ENCODE results near the gene KCTD19.

KCTD19 gene

DNA sequence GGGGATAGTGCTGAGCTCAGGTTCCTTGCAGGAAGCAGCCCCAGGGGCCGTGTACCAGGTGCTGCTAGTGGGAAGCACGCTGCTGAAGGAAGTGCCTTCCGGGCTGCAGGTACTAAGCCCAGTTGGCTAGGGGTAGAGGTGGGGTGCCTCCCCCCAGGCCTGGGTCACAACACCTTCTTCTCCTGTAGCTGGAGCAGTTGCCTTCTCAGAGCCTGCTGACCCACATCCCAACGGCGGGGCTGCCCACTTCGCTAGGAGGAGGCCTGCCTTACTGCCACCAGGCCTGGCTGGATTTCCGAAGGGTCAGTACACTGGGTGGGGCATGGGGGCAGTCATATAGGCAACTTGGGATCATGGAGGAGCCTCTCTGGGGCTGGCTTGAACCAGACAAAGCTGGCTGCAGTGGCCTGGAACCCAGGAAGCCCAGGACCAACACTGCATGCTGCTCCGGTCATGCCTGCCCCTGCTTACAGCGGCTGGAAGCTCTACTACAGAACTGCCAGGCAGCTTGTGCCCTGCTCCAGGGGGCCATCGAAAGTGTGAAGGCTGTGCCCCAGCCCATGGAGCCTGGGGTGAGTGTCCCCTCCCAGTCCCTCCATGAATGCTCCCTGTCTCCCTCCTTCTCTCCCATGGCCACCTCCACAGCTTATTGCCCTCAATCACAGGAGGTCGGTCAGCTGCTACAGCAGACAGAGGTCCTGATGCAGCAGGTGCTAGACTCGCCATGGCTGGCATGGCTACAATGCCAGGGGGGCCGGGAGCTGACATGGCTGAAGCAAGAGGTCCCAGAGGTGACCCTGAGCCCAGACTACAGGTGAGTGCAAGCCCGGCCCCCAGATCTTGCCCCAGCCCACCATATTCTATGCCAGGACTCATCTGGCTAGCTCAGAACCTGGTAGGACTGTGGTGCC is 44.8 kb downstream of the KCTD19 start:
- TF ChIP-seq POLR2AphosphoS5 (IDR thresholded peaks at IDR 0.05; ENCODE audit: low read depth, low read length): no peak
- no peak for TF ChIP-seq FOXP2 (optimal IDR thresholded peaks at IDR 0.05; ENCODE audit: borderline replicate concordance, extremely low read depth, extremely low read length, insufficient read depth)

DNA sequence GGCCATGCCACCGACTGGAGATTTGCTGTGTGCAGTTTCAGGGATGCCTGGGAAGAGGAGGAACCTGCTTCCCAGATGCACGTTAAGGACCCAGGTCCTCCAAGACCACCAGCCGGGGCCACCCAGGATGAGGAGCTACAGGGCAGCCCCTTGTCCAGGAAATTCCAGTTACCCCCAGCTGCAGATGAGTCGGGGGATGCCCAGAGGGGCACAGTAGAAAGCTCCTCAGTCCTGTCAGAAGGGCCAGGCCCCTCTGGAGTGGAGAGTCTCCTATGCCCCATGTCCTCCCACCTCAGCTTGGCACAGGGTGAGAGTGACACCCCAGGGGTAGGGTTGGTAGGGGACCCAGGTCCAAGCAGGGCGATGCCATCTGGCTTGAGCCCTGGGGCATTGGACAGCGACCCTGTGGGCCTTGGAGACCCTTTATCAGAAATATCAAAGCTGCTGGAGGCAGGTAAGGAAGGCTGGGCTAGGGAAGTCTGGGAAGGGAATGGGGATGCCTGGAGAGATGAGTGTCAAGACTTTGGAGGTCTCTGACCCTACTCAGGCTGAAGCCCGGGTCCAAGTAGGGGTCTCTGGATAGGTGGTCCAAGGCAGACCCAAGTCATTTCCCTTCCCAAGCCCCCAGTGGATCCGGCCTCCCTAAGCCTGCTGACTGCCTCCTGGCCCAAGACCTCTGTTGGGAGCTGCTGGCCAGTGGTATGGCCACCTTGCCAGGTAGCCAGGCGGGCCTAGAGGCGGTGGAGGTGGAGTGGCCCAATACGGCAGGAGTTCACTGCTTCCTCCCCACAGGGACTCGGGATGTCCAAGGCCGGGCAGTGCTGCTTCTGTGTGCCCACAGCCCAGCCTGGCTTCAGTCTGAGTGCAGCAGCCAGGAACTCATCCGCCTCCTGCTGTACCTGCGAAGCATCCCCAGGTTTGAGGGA is 46.2 kb downstream of the KCTD19 start:
- TF ChIP-seq POLR2AphosphoS5 (IDR thresholded peaks at IDR 0.05; ENCODE audit: low read depth, low read length): no peak

DNA sequence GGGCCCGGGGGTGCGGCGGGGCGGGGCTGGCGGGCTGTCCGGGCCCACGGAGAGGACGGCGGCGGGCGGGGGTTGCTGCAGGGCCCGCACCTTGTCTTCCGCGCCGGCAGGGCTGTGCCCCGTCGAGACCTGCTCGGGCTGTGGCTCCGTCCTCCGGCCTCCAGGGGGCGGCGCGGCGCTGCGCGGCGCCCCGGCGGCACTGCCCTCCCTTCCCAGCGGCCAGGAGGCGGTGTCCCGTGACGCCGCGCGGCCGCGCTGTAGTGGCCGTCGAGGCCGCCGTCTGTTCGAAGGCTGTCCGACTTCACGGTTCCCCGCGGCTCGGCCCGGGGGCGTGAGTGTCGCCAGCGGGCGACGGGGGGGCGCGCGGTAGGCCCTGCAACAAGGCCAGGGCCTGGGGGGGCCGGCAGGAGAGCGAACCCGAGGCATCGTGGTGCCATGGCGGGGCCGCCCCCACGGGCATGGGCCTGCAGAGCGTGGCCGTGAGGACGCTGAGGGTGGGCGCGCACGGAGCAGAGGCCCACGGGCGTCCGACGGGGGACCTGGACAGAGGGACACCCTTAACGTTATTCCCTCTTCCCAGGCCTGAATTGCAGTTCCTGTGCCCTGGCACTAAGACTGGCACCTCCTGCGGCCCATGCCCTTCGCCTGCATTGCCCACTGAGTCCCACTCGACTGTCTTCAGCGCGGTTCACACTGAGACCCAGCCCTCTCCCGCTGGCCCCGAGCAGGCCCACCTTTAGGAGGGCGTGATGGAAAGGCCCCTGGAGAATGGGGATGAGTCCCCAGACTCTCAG is 47.0 kb downstream of the KCTD19 start, which contains the start of gene PLEKHG4:
PLEKHG4 (plus strand) TSS at position 237 of the 794 bp plus-strand sequence; CDS start at position 750, 513 bp downstream.
- TF ChIP-seq TAF1 (IDR thresholded peaks at IDR 0.05; ENCODE audit: borderline replicate concordance, insufficient read depth, low read length) (no peak), FOXP2 (optimal IDR thresholded peaks at IDR 0.05; ENCODE audit: borderline replicate concordance, extremely low read depth, extremely low read length, insufficient read depth) (no peak), SIN3A (IDR thresholded peaks at IDR 0.05; ENCODE audit: borderline replicate concordance, insufficient read depth, low read length) (no peak), POLR2AphosphoS5 (IDR thresholded peaks at IDR 0.05; ENCODE audit: low read depth, low read length) (no peak)
- TF ChIP-seq, protein P1, sequence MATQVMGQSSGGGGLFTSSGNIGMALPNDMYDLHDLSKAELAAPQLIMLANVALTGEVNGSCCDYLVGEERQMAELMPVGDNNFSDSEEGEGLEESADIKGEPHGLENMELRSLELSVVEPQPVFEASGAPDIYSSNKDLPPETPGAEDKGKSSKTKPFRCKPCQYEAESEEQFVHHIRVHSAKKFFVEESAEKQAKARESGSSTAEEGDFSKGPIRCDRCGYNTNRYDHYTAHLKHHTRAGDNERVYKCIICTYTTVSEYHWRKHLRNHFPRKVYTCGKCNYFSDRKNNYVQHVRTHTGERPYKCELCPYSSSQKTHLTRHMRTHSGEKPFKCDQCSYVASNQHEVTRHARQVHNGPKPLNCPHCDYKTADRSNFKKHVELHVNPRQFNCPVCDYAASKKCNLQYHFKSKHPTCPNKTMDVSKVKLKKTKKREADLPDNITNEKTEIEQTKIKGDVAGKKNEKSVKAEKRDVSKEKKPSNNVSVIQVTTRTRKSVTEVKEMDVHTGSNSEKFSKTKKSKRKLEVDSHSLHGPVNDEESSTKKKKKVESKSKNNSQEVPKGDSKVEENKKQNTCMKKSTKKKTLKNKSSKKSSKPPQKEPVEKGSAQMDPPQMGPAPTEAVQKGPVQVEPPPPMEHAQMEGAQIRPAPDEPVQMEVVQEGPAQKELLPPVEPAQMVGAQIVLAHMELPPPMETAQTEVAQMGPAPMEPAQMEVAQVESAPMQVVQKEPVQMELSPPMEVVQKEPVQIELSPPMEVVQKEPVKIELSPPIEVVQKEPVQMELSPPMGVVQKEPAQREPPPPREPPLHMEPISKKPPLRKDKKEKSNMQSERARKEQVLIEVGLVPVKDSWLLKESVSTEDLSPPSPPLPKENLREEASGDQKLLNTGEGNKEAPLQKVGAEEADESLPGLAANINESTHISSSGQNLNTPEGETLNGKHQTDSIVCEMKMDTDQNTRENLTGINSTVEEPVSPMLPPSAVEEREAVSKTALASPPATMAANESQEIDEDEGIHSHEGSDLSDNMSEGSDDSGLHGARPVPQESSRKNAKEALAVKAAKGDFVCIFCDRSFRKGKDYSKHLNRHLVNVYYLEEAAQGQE (IDR thresholded peaks at IDR 0.05; ENCODE audit: insufficient read depth in 1 of 2, low read depth in 2 of 2, low read length in 2 of 2): no peak

DNA sequence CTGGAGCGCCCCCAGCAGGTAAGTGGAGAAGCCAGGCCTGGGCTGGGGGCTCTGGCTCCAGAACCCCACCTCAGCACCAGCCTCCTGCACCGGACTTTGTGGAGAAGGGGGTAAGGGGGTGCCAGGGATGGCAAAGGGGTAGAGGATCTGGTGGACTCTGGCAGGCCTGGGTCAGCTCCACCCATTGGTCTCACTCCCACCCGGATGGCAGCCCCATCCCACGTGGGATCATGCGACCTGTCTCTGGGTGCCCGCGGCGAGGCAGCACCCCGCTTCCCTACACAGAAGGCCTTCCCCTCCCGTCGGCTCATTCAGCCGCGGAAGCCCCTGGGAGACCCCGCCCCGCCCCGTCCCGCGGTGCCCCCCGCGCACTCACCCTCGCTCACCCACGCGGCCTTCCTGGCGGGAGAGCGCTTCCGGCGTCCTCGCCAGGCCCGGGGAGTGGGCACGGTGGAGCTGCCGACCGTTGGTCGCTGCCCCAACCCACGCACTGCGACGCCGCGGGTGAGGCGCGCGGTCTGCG is 47.7 kb downstream of the KCTD19 start:
- TF ChIP-seq POLR2AphosphoS5 (IDR thresholded peaks at IDR 0.05; ENCODE audit: low read depth, low read length): no peak
- TF ChIP-seq SIN3A (IDR thresholded peaks at IDR 0.05; ENCODE audit: borderline replicate concordance, insufficient read depth, low read length): no peak
- TF ChIP-seq TAF1 (IDR thresholded peaks at IDR 0.05; ENCODE audit: borderline replicate concordance, insufficient read depth, low read length): no peak
- TF ChIP-seq FOXP2 (optimal IDR thresholded peaks at IDR 0.05; ENCODE audit: borderline replicate concordance, extremely low read depth, extremely low read length, insufficient read depth): no peak
- TF ChIP-seq, protein P1 (IDR thresholded peaks at IDR 0.05; ENCODE audit: insufficient read depth in 1 of 2, low read depth in 2 of 2, low read length in 2 of 2): no peak

DNA sequence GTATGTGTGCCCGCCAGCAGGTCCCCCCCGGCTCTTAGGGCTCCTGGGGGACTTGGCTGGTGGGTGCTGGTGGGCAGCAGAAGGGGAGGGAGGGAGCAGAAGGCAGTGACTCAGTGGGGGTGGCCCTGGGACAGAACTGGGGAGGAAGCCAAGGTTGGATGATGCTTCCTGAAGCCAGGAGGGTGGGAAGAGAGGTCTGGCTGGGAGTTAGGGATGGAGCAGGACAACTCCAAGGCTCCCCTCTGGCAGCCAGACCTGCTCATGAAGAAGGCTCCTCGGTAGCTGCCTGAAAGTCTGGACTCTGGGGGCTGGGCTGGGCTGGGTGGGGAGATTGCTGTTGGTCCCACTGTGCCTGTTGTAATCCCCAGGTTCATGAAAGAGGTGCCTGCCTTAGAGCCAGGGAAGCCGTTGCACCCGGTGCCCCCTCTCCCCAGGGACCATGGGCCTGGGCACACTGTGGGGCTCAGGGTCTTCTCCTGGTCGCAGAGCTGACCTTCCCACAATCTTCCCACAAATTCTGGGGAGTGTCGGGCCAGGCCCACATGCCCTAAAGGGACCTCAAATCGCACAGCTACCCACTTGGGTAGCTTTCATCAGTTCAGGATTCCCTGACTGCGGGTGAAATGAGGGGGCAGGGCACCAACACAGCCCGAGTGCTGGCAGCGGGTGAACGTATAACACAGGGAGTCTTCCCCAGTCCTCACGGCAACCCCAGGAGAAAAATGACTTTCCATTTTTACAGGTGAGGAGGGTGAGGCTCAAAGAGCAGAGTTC is 48.4 kb downstream of the KCTD19 start:
- TF ChIP-seq SIN3A (IDR thresholded peaks at IDR 0.05; ENCODE audit: borderline replicate concordance, insufficient read depth, low read length) (no peak), POLR2AphosphoS5 (IDR thresholded peaks at IDR 0.05; ENCODE audit: low read depth, low read length) (no peak), TAF1 (IDR thresholded peaks at IDR 0.05; ENCODE audit: borderline replicate concordance, insufficient read depth, low read length) (no peak), FOXP2 (optimal IDR thresholded peaks at IDR 0.05; ENCODE audit: borderline replicate concordance, extremely low read depth, extremely low read length, insufficient read depth) (no peak)
- TF ChIP-seq, protein P1 (IDR thresholded peaks at IDR 0.05; ENCODE audit: insufficient read depth in 1 of 2, low read depth in 2 of 2, low read length in 2 of 2): no peak
